ENCODE data around the gene MECP2. TPM values are rescaled to one million over a fixed set of nuclear protein-coding genes. Genes with fewer than 3 reads are reported as not detected.

MECP2 gene
- total RNA-seq, 2 experiments from 2014 or later, result 64.2 to 72.4 TPM

GRCh38 chrX:154023276-154024000 is 74.1 kb downstream of the MECP2 start:
- no peaks in the 10 kb centered on the region for H3K27me3 Mint-ChIP-seq
- peaks cover 8% of the 10 kb centered on the region for H3K36me3 Mint-ChIP-seq (ENCODE audit: low read depth)
- no peak for DNase-seq
- H3K27ac Mint-ChIP-seq, result peak overlapping the region; percentile 58
- ChIA-PET POLR2A (no interaction called here), CTCF (no interaction called here)
- H3K4me3 Mint-ChIP-seq, result no peak overlapping the region
- H3K9me3 Mint-ChIP-seq, result no peaks in the 10 kb centered on the region
- peaks cover 20% of the 10 kb centered on the region for H3K4me1 Mint-ChIP-seq

DNA sequence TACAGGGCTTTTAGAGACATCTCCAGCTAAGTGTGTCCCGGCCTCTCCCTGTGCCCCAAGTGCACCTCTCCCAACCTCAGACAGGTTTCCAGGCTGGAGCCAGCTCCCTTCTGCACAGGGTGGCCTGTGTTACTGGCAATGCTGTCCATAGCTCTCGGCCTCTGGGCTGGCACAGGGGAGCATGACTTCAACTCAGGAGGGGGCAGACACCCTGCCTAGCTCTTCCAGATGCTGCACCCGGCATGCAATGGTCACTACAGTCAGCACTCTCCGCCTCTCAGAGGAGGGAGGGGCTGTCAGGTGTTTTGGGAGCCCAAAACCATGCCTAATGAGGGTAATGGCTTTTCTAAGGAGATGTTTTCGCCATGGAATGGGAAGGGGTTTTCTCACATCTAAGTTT is 75.4 kb downstream of the MECP2 start:
- H3K27ac Mint-ChIP-seq, result no peak overlapping the region
- no peak overlapping the region for H3K4me3 Mint-ChIP-seq
- peaks cover 11% of the 10 kb centered on the region for H3K36me3 Mint-ChIP-seq (ENCODE audit: low read depth)
- ChIA-PET POLR2A (no interaction called here), CTCF (interaction anchor here (1.5 to 2.1 kb wide), 2 partner anchors 9 to 101 kb away, joined by 4 to 6 read pairs; no protein-coding TSS in a partner anchor)
- DNase-seq, result no peak
- no peaks in the 10 kb centered on the region for H3K9me3 Mint-ChIP-seq
- H3K4me1 Mint-ChIP-seq, result peaks cover 17% of the 10 kb centered on the region
- H3K27me3 Mint-ChIP-seq, result no peaks in the 10 kb centered on the region

DNA sequence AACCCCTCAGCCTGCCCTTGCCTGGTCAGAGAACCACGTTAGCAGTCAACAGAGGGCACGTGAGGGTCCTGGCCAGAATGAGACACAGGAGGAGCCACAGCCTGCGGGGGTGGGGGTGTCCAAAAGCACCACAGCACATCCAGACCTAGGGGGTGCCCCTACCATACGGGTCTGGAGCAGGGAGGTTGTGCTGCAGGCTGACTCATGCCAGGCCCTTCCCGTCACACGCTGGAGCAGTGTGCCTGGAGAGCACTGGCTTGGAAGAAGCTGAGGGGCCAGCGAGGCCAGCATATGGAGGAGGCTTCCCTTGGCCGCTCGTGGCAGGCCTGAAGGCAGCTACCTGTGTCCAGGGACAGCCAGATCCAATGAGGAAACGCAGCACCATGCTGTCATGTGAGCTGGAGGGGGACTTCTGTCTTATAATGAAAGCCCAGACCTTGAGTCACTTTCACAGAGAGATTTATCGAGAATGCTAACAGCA is 76.3 kb downstream of the MECP2 start:
- H3K27me3 Mint-ChIP-seq, result no peaks in the 10 kb centered on the region
- H3K4me3 Mint-ChIP-seq, result no peak overlapping the region
- POLR2A ChIA-PET, result no interaction called here
- CTCF ChIA-PET, result interaction anchor here (1.5 to 2.1 kb wide), 3 partner anchors 8 to 100 kb away, joined by 4 to 6 read pairs (median 4); no protein-coding TSS in a partner anchor
- DNase-seq, result no peak
- no peaks in the 10 kb centered on the region for H3K9me3 Mint-ChIP-seq
- H3K36me3 Mint-ChIP-seq (ENCODE audit: low read depth), result peaks cover 11% of the 10 kb centered on the region
- no peak overlapping the region for H3K27ac Mint-ChIP-seq
- H3K4me1 Mint-ChIP-seq, result peaks cover 17% of the 10 kb centered on the region

GRCh38 chrX:154020536-154021115 is 76.9 kb downstream of the MECP2 start:
- H3K9me3 Mint-ChIP-seq, result no peaks in the 10 kb centered on the region
- DNase-seq, result no peak
- no peaks in the 10 kb centered on the region for H3K27me3 Mint-ChIP-seq
- H3K36me3 Mint-ChIP-seq (ENCODE audit: low read depth), result peaks cover 15% of the 10 kb centered on the region
- H3K27ac Mint-ChIP-seq, result peak overlapping the region; percentile 89
- peaks cover 20% of the 10 kb centered on the region for H3K4me1 Mint-ChIP-seq
- POLR2A ChIA-PET, result interaction anchor here (0.6 kb wide), 1 partner anchor 210 kb away, joined by 3 read pairs; no protein-coding TSS in a partner anchor
- CTCF ChIA-PET, result interaction anchor here (0.7 to 2.1 kb wide), 7 partner anchors 7 to 353 kb away, joined by 3 to 8 read pairs (median 4); no protein-coding TSS in a partner anchor
- peak overlapping the region; percentile 84 for H3K4me3 Mint-ChIP-seq

DNA sequence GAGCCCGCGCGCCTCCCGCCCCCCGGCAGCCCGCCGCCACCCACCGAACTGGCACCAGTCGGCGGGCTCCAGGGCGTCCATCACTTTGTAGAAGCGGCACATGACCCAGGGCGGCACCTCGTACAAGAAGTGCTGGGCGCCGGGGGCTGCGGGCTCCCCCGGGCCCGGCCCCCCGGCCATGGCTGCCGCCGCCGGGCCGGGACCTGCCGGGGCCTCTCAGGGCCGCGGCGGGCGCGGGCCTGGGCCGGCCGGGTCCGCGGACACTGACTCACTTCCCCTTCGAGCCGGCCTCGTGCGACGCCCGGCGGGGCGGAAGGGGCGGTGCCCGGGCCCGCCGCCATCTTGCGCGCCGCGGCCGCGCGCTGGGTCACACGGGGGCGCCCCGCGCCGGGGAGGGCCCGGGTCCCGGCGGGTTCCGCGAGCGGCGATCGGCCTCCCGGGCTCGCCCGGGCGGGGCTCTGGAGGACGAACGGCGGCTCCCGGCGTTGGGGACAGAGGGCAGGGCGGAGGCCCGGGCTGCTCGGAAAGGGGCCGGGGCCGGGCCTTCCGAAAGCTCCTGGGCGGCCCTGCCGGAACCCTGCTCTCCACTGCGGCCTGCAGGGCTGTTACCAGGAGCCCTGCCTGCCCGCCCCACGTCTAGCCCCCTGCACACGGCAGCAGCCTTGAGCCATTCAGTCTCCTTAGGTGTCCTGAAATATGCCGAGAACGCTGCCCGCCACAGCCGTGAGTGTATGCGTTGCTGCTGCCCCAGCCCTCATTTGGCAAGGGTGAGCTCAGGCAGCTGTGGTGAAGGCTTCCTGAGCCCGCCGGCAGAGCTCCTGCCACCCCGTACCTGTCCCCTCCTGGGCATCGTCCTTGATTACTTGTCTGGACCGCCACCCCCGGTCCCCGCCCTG is 77.6 kb downstream of the MECP2 start, which contains the start of gene IRAK1:
Gene IRAK1 (minus strand): TSS at position 270 of the 896 bp plus-strand sequence. CDS start 90 bp downstream, at position 180.
- ChIA-PET POLR2A (interaction anchor here (0.6 kb wide), 1 partner anchor 209 kb away, joined by 3 read pairs; no protein-coding TSS in a partner anchor), CTCF (interaction anchor here (0.7 to 1.6 kb wide), 5 partner anchors 10 to 354 kb away, joined by 3 to 8 read pairs (median 4); no protein-coding TSS in a partner anchor)
- peaks cover 22% of the 10 kb centered on the region for H3K4me1 Mint-ChIP-seq
- no peaks in the 10 kb centered on the region for H3K27me3 Mint-ChIP-seq
- peak within 1 kb of the TSS; percentile 90 for H3K27ac Mint-ChIP-seq
- peaks cover 18% of the 10 kb centered on the region for H3K36me3 Mint-ChIP-seq (ENCODE audit: low read depth)
- peak; percentile 49 for DNase-seq
- no peaks in the 10 kb centered on the region for H3K9me3 Mint-ChIP-seq
- peak within 1 kb of the TSS; percentile 86 for H3K4me3 Mint-ChIP-seq

DNA sequence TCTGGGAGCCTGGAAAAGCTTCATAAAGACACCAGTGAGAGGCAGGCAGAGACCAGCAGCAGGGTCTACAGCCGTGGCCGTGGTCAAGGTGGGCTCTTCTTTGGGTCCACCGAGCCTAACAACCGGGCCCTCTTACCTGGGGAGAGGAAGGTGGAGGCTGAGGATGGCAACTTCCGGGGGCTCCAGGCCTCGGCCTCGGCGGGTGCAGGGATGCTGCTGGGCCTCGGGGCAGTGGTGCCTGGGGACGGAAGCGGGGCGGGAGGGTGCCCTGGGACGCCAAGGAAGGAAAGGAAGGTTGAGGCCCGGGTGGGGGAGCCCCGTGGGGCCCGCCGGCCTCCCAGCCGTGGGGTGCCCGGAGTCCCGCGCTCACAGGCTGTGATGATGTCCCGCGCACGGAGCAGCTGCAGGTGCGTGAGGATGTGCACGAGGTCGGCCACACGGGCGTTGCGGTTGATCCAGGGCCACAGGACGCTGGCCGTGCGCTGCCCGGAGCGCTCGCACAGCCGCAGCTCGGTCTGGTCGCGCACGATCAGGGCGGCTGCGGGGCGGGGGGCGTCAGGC is 78.4 kb downstream of the MECP2 start:
- no peaks in the 10 kb centered on the region for H3K27me3 Mint-ChIP-seq
- peaks cover 18% of the 10 kb centered on the region for H3K36me3 Mint-ChIP-seq (ENCODE audit: low read depth)
- ChIA-PET CTCF (interaction anchor here (1.0 to 1.6 kb wide), 6 partner anchors 8 to 48 kb away, joined by 3 to 8 read pairs (median 4); partner anchors contain the start of gene HCFC1), POLR2A (no interaction called here)
- no peaks in the 10 kb centered on the region for H3K9me3 Mint-ChIP-seq
- H3K4me1 Mint-ChIP-seq, result peaks cover 27% of the 10 kb centered on the region
- peak overlapping the region; percentile 86 for H3K4me3 Mint-ChIP-seq
- DNase-seq, result peak; percentile 16
- H3K27ac Mint-ChIP-seq, result peak overlapping the region; percentile 90

DNA sequence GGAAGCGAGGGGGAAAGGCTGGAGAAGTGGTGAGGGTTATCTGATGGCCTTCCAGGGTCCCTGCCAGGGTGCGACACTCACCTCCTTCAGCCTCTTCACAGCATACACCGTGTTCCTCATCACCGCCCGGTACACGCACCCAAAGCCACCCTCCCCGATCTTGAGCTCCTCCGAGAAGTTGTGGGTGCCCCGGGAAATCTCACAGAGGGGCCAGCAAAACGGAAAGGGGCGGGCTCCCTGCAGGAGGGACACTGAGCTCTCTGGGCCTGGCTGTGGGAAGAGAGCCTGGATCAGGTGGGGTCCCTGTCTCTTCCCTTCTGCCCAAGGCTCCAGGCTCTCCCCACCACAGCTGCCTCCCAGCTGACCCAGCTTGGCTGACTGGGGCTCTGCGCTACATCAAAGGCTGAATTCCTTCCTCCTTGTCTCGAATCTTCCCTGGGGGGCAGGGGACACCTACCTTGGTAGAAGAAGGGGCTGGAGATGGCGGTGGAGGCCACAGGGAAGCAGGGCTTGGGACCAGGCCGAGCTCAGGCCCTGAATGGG is 78.9 kb downstream of the MECP2 start:
- peaks cover 29% of the 10 kb centered on the region for H3K4me1 Mint-ChIP-seq
- H3K4me3 Mint-ChIP-seq, result peak overlapping the region; percentile 86
- no peaks in the 10 kb centered on the region for H3K27me3 Mint-ChIP-seq
- ChIA-PET POLR2A (no interaction called here), CTCF (interaction anchor here (1.0 to 1.4 kb wide), 4 partner anchors 8 to 47 kb away, joined by 3 to 4 read pairs (median 3); partner anchors contain the start of gene HCFC1)
- no peaks in the 10 kb centered on the region for H3K9me3 Mint-ChIP-seq
- no peak for DNase-seq
- H3K36me3 Mint-ChIP-seq (ENCODE audit: low read depth), result peaks cover 20% of the 10 kb centered on the region
- H3K27ac Mint-ChIP-seq, result peak overlapping the region; percentile 90

GRCh38 chrX:154017766-154018517 is 79.6 kb downstream of the MECP2 start:
- no peak for DNase-seq
- peak overlapping the region; percentile 86 for H3K4me3 Mint-ChIP-seq
- no peaks in the 10 kb centered on the region for H3K9me3 Mint-ChIP-seq
- H3K4me1 Mint-ChIP-seq, result peaks cover 28% of the 10 kb centered on the region
- no peaks in the 10 kb centered on the region for H3K27me3 Mint-ChIP-seq
- ChIA-PET CTCF (interaction anchor here (1.0 to 1.4 kb wide), 5 partner anchors 9 to 47 kb away, joined by 3 to 4 read pairs (median 3); partner anchors contain the start of gene HCFC1), POLR2A (interaction anchor here (0.6 kb wide), 1 partner anchor 15 kb away, joined by 5 read pairs; no protein-coding TSS in a partner anchor)
- peak overlapping the region; percentile 90 for H3K27ac Mint-ChIP-seq
- H3K36me3 Mint-ChIP-seq (ENCODE audit: low read depth), result peaks cover 18% of the 10 kb centered on the region

GRCh38 chrX:154016366-154017076 is 81.0 kb downstream of the MECP2 start:
- peaks cover 23% of the 10 kb centered on the region for H3K36me3 Mint-ChIP-seq (ENCODE audit: low read depth)
- peaks cover 29% of the 10 kb centered on the region for H3K4me1 Mint-ChIP-seq
- H3K4me3 Mint-ChIP-seq, result no peak overlapping the region
- ChIA-PET CTCF (interaction anchor here (1.0 kb wide), 1 partner anchor 15 kb away, joined by 3 read pairs; no protein-coding TSS in a partner anchor), POLR2A (no interaction called here)
- DNase-seq, result no peak
- H3K9me3 Mint-ChIP-seq, result no peaks in the 10 kb centered on the region
- no peak overlapping the region for H3K27ac Mint-ChIP-seq
- no peaks in the 10 kb centered on the region for H3K27me3 Mint-ChIP-seq

DNA sequence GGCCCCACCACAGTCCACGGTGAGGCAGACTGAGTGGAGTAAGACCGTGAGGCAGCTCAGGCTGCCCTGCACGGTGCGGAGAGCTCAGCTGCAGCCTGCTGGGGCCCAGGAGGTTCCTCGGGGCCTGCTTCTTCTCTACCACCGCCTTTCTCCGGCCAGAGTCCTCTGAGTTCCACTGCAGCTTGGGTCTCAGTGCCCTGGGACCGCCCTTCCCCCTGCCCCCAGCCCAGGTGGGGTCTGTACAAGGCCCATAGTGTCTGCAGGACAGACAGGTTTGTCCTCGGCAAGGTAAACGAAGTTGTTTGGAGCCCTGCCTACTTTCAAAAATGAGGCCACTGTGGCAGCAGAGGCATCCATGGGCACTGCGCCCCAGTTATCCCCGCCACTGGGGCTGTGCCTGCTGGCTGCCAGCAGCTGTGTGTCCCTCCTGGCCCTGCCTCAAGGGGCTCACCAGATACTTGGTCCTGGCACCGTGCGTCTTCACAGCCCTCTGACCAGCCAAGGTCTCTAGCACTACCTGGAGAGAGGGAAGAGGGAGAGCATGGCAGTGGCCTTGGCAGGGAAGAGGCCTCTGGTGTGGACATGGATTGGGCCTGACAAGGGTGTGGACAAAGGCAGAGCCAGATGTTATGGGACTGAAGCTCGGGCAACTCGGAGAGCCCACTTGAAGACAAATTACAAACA is 81.8 kb downstream of the MECP2 start:
- H3K9me3 Mint-ChIP-seq, result no peaks in the 10 kb centered on the region
- DNase-seq, result no peak
- POLR2A ChIA-PET, result no interaction called here
- H3K36me3 Mint-ChIP-seq (ENCODE audit: low read depth), result peaks cover 25% of the 10 kb centered on the region
- H3K4me1 Mint-ChIP-seq, result peaks cover 22% of the 10 kb centered on the region
- CTCF ChIA-PET, result interaction anchor here (0.5 kb wide), 1 partner anchor 35 kb away, joined by 7 read pairs; no protein-coding TSS in a partner anchor
- no peak overlapping the region for H3K4me3 Mint-ChIP-seq
- peak overlapping the region; percentile 80 for H3K27ac Mint-ChIP-seq
- H3K27me3 Mint-ChIP-seq, result no peaks in the 10 kb centered on the region

Data from activated CD4-positive, alpha-beta T cell treated with anti-CD3 and anti-CD28 coated beads, Interleukin-2, amount 10 ng/mL, durations not matched to agents 7 days and 5 days (primary cell).